Stimulated activated effector memory CD8-positive, alpha-beta T cell treated with anti-CD3 and anti-CD28 coated beads, Interleukin-12 subunit alpha, Interleukin-12 subunit beta, amount 100 ng/mL, for 72 hours (primary cell): ENCODE data around the gene TMEM144.
"Not testable (repeated sequence)": the region's sequence is repeated elsewhere in the genome, so short reads cannot be mapped to it uniquely, and the experiment has no call there.

ENCODE experiments used
- ATAC-seq: fragments of 150-1000 bp; cut with Tn5 transposase; 2 replicates; pipeline ENCODE4 v1.10.0; 2021
- DNase-seq, 2 donors: peaks; one replicate each; pipeline ENCODE4 v3.0.0; 2021 to 2022; ENCODE audit warnings: low spot score in 2 of 2
- H3K27ac Mint-ChIP-seq: one replicate; pipeline ENCODE4 v1.8.0; 2022; ENCODE audit warnings: mild to moderate bottlenecking, mixed read lengths
- H3K36me3 Mint-ChIP-seq: one replicate; pipeline ENCODE4 v1.8.0; 2022; ENCODE audit warnings: mild to moderate bottlenecking, mixed read lengths
- H3K4me1 Mint-ChIP-seq: one replicate; pipeline ENCODE4 v1.8.0; 2022; ENCODE audit warnings: mixed read lengths
- H3K4me3 Mint-ChIP-seq: one replicate; pipeline ENCODE4 v1.8.0; 2022; ENCODE audit warnings: mild to moderate bottlenecking, mixed read lengths
- H3K9me3 Mint-ChIP-seq: one replicate; pipeline ENCODE4 v1.8.0; 2022; ENCODE audit warnings: mixed read lengths

The TMEM144 gene

DNA sequence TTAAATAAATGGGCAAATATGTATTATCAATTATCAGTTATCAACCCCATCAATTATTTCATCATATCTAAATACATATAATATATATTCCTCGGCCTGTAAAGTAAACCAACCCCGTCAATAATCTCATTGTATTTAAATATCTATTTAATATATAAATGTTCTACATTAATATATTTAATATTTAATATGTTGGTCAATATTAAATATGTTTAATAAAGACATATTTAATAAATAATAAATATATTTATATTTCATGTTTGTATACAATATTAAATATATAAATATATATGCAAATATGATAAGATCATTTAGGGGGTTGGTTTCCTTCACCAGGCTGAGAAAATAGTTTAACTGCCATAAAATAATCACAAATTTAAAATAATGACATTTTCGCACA, 6.4 kb upstream of the TMEM144 start:
- no peak overlapping the region for H3K4me3 Mint-ChIP-seq
- H3K4me1 Mint-ChIP-seq, result no peaks in the 10 kb centered on the region
- H3K27ac Mint-ChIP-seq, result no peak overlapping the region
- H3K9me3 Mint-ChIP-seq, result peaks cover 5% of the 10 kb centered on the region
- no peak for ATAC-seq
- no peaks in the 10 kb centered on the region for H3K36me3 Mint-ChIP-seq
- DNase-seq, result no peak

DNA sequence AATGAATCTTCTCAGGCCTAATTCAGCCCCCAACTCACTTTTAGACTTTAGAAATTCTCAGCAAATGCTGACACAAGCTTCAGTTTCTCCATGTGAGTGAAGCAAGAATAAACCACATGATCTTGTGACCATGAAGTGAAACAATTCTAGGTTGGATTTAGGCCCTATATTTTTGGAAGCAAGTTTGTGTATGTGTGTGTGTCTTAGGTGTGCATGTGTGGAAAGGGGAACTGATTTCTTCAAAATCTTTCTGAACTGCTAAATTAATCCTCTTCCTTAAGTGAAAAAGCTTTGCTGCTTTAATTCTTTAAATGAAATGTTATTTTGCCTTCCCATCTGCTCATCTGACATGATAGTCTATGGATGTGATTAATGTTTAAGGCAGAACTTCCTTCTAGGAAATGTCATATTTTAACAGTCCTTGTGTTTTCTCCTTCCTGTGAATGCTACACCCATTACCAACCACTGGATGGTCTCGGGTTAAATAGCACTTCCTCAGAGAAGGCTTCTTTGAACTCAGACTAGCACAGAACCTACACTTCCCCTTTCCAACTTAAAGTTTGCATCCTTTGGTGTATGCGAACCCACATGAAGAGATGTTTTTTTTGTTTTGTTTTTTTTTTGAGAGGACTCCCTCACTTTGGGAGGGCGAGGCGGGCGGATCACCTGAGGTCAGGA, 1.2 kb upstream of the TMEM144 start:
- H3K4me1 Mint-ChIP-seq, result peaks cover 5% of the 10 kb centered on the region
- no peaks in the 10 kb centered on the region for H3K36me3 Mint-ChIP-seq
- peaks cover 5% of the 10 kb centered on the region for H3K9me3 Mint-ChIP-seq
- H3K27ac Mint-ChIP-seq, result no peak overlapping the region
- H3K4me3 Mint-ChIP-seq, result no peak overlapping the region
- no peak for DNase-seq
- no peak for ATAC-seq

DNA sequence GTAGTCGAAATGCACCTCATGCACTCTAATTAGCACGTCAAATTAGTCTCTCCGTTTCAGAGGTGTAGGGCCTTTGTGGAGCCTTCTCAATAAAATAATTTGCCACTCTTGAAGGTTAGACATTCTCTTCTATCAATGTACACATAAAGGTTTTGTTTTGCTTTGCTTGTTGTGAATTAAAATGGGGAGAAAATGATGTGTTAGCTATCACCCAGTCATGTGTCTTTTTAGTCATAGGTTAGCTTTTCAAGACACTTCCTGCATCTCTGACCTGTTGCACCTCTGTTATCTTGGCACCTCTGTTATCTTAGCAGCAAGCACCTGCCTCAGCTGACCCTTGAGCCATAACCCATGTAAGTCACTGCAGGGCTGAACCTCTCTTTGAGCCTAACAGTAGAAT, 936 bp downstream of the TMEM144 start:
- H3K4me1 Mint-ChIP-seq, result peaks cover 5% of the 10 kb centered on the region
- DNase-seq (no peak), ATAC-seq (no peak)
- no peaks in the 10 kb centered on the region for H3K36me3 Mint-ChIP-seq
- H3K9me3 Mint-ChIP-seq, result peaks cover 2% of the 10 kb centered on the region
- H3K4me3 Mint-ChIP-seq, result no peak overlapping the region
- H3K27ac Mint-ChIP-seq, result no peak overlapping the region

DNA sequence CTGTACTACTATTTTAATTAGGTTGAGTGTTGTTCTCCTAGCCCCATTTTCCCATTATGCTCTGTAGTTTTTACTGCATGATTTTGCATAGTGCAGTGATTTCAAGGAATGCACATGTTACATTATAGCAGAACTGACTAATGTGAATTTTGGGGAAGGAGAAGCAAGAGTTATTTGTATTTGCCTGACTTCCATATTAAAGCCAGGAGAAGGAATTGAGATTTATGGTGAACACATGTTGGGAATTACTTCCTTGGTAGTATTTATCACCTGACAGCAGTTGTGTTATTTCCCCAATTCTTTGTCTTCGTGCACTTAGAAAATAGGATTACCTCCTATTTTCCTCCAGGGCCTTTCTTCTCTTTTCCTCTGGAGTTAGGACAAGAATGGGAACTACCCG, 3.2 kb downstream of the TMEM144 start:
- ATAC-seq (no peak), DNase-seq (no peak)
- Mint-ChIP-seq H3K36me3 (no peaks in the 10 kb centered on the region), H3K4me3 (no peak overlapping the region), H3K27ac (no peak overlapping the region), H3K4me1 (peaks cover 5% of the 10 kb centered on the region), H3K9me3 (no peaks in the 10 kb centered on the region)

DNA sequence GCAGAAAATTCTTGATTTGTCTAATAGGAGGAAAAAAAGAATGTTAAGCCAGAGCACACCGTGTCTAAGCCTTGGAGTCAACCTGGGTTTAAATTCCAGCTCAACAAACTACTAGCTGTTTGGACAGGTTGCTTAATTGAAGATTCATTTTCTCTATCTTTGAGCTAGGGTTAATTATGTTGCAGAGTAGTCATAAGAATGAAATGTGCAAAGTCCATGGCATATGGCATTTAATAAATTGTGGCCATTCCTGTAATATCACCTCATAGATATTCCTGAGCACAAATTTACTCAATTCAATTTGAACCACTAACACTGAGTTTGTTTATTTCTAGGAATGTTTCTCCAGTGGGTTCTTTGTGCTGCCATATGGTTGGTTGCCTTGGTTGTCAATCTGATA, 4.6 kb downstream of the TMEM144 start:
- Mint-ChIP-seq H3K27ac (no peak overlapping the region), H3K4me3 (no peak overlapping the region), H3K9me3 (no peaks in the 10 kb centered on the region), H3K36me3 (no peaks in the 10 kb centered on the region), H3K4me1 (peaks cover 5% of the 10 kb centered on the region)
- ATAC-seq (no peak), DNase-seq (no peak)

DNA sequence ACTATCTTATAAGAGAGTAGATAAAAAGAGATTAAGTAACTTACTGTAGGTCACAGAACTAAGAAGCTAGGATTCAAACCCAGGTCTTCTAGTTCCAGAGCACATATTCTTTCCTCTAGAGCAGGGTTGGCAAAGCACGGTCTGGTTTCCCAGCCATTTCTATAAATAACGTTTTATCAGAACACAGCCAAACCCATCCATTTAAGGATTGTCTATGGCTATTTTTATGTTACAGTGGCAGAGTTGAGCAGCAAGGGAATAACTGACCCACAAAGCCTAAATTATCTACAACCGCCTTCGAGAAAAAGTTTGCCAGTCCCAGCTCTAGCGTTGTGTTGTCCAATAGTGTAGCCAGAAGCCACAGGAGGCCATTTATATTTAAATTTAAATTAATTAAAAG, 7.5 kb downstream of the TMEM144 start:
- Mint-ChIP-seq H3K27ac (no peak overlapping the region), H3K4me3 (no peak overlapping the region), H3K36me3 (no peaks in the 10 kb centered on the region), H3K4me1 (no peaks in the 10 kb centered on the region), H3K9me3 (peaks cover 2% of the 10 kb centered on the region)
- DNase-seq, result no peak
- ATAC-seq, result no peak

DNA sequence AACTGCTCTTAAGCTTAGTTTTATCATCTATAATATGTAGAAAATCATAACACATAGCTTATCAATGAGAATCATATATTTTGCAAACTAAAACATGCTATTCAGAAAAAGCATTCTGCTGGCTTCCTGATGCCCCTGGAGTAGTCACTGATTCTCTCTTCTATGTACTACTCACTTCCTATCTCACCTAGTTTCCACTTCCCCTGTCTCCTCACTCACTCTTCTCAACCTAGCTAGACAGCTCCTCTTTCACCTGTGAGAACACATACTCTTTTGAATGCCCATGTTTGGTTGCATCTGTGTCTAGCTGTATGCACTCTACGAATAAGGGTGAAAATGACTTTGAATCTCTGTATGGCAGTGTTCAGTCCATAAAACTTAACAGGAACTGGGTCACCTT, 9.3 kb downstream of the TMEM144 start:
- peaks cover 2% of the 10 kb centered on the region for H3K9me3 Mint-ChIP-seq
- no peaks in the 10 kb centered on the region for H3K36me3 Mint-ChIP-seq
- H3K4me1 Mint-ChIP-seq, result no peaks in the 10 kb centered on the region
- no peak overlapping the region for H3K27ac Mint-ChIP-seq
- H3K4me3 Mint-ChIP-seq, result no peak overlapping the region
- DNase-seq, result no peak
- no peak for ATAC-seq

DNA sequence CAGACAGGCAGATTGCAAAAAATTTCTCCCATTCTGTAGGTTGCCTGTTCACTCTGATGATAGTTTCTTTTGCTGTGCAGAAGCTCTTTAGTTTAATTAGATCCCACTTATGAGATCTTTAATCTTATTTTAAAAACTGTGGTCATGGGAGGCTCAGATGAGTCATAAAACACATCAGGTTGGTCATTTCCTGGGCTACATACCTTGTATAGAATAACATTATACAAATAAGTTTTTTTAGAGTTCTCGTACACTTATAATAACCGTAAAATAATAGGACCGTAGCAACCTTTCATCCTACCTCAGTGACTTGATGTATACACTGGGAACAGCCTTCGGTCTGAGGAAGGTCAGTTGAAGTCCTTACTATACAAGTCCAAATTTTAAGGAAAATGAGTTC, 14.0 kb downstream of the TMEM144 start:
- H3K4me3 Mint-ChIP-seq, H3K9me3 Mint-ChIP-seq, ATAC-seq, H3K27ac Mint-ChIP-seq, H3K4me1 Mint-ChIP-seq, H3K36me3 Mint-ChIP-seq, DNase-seq: not testable (repeated sequence)

DNA sequence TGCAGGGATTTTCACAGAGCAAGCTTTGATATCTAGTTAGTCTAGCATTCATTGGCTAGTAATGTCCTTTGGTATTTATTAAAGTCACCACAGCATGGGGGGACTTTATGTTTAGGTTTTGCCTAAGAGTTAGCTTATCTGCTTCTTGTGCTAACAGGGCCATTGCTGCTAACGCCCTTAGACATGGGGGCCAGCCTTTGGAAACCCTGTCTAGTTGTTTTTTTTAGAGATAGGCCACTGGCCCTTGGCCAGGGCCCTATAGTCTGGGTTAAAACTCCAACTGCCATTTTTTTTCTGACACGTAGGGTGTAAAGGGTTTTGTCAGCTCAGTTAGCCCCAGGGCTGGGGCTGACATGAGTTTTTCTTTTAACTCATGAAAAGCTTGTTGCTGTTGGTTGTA, 14.7 kb downstream of the TMEM144 start:
- H3K36me3 Mint-ChIP-seq, ATAC-seq, DNase-seq, H3K4me3 Mint-ChIP-seq, H3K27ac Mint-ChIP-seq, H3K4me1 Mint-ChIP-seq, H3K9me3 Mint-ChIP-seq: not testable (repeated sequence)

DNA sequence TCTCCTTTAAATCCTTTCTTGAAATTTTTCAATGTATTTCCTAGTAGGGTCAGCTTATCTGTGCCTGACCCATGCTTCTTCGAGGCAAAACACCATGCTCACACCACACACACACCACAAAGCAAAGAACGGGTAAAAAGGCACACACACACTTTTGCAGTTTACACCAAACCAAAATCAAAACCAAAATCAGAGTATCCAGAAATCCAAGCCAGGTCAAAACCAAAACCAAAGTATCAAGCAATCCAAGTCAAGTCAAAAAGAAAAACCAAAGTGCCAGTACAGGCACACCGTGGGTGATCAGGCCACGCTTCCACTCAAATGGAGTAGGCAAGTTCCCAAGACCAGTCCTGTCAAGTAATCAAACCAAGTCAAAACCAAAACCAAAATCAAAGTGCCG, 17.6 kb downstream of the TMEM144 start:
- H3K4me1 Mint-ChIP-seq, ATAC-seq, H3K27ac Mint-ChIP-seq, H3K36me3 Mint-ChIP-seq, H3K4me3 Mint-ChIP-seq, DNase-seq, H3K9me3 Mint-ChIP-seq: not testable (repeated sequence)

DNA sequence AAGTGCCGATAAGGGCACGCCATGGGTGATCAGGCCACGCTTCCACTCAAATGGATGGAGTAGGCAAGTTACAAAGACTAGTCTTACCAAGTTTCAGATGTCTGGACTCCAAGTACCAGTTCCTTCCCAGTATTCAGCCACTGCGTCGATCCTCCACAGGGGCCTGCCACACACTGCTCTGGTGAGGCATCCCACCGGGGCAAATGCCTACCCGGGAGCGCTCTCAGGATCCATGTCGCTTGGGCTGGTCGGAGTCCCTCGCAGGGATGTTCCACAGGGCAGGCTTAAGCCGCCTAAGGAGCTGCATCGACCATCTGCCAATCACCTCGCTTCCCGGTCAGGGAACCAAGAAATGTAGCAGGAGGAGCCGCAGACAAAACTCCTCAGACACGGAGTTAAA, 18.1 kb downstream of the TMEM144 start:
- not testable (repeated sequence) for H3K27ac Mint-ChIP-seq, DNase-seq, H3K4me1 Mint-ChIP-seq, H3K9me3 Mint-ChIP-seq, ATAC-seq, H3K36me3 Mint-ChIP-seq, H3K4me3 Mint-ChIP-seq

DNA sequence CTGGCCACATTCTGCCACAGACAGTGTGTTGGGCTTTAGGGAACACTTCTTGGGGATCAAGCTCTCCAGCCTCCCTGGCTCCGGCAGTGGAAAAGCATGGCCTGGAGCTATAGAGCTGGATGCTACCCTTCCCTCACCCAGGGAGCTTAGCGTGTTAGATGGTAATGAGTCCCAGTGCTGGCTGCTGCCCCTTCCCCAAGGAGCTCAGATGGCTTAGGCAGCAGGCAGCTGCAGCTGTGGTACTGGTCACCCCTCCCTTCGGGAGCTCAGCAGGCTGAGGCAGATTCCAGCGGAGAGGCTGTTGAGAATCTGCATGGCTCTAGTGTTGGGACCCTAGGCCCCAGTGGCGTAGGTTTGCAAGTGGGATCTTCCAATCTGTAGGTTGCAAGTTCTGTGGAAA, 19.5 kb downstream of the TMEM144 start:
- Mint-ChIP-seq H3K27ac (no peak overlapping the region), H3K4me1 (no peaks in the 10 kb centered on the region), H3K36me3 (no peaks in the 10 kb centered on the region), H3K4me3 (no peak overlapping the region), H3K9me3 (no peaks in the 10 kb centered on the region)
- DNase-seq, result no peak
- ATAC-seq, result peak; percentile 11

DNA sequence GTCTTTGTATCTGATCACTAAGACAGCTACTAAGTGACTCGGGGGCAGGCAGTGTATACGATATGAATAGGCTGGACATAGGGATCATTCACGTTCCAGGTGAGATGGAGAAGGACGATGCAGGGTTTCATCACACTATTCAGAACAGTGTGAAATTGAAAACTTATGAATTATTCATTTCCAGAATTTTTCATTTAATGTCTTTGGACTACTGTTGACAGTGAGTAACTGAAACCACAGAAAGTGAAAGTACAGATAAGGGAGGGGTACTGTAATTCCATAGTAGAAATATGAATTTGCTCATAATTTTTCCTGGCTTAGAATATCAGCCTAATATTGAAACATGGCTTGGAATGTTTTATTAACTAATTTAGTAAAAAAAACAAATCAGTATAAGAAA, 24.4 kb downstream of the TMEM144 start:
- H3K36me3 Mint-ChIP-seq, result no peaks in the 10 kb centered on the region
- no peak overlapping the region for H3K4me3 Mint-ChIP-seq
- DNase-seq (no peak), ATAC-seq (no peak)
- no peak overlapping the region for H3K27ac Mint-ChIP-seq
- H3K9me3 Mint-ChIP-seq, result no peaks in the 10 kb centered on the region
- no peaks in the 10 kb centered on the region for H3K4me1 Mint-ChIP-seq

DNA sequence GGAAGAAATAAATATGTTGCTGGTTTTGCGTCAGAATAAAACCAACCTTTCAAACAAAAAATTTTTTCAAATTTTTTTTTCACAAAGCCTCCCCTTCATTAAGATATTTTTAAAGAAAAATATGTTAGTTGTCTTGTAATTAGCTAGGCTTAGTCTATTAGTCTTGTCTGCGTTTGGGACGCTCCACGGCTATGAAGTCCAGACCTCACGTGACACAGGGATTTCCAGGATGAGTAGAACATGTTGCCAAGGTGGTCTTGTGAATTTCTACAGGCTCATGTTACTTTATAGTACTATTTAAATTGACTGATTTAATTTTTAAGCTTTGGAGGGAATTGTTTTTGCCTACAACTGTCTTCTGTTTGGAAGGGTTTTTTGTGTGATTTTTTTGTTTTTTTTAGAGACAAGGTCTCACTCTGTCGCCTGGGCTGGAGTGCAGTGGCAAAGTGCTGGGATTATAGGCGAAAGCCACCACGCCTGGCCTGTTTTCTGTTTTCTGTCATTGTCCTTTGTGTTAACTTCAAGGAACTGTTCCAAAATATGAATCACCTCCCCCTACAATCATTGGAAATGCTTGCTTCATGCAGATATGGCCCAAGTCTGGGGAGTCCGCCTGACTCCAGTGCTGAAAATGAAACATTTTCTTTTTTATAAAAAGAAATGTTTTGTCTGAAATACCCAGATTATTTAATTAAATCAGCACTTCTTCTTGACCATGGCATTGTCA, 26.2 kb downstream of the TMEM144 start:
- no peaks in the 10 kb centered on the region for H3K9me3 Mint-ChIP-seq
- ATAC-seq (no peak), DNase-seq (no peak)
- H3K4me1 Mint-ChIP-seq, result no peaks in the 10 kb centered on the region
- H3K4me3 Mint-ChIP-seq, result no peak overlapping the region
- no peak overlapping the region for H3K27ac Mint-ChIP-seq
- no peaks in the 10 kb centered on the region for H3K36me3 Mint-ChIP-seq

DNA sequence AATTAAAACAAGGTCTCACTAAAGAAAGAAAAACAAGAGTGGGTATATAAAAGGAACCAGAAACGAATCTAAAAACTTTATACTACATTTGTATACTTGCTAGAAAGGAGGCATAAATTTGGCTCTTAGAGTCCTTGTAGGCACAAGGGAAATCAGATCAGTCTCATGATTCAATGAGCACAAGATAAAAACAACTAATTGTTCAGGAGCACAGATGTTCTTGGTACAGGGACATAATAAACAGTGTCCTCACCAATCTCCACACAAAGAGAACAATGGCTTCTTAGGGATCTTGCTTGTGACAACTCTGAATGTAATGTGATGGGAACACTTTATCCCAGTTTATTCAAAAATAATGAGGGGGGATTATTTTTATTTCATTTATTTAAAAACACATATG, 28.3 kb downstream of the TMEM144 start:
- ATAC-seq (no peak), DNase-seq (no peak)
- Mint-ChIP-seq H3K27ac (no peak overlapping the region), H3K4me1 (no peaks in the 10 kb centered on the region), H3K36me3 (no peaks in the 10 kb centered on the region), H3K9me3 (no peaks in the 10 kb centered on the region), H3K4me3 (no peak overlapping the region)

DNA sequence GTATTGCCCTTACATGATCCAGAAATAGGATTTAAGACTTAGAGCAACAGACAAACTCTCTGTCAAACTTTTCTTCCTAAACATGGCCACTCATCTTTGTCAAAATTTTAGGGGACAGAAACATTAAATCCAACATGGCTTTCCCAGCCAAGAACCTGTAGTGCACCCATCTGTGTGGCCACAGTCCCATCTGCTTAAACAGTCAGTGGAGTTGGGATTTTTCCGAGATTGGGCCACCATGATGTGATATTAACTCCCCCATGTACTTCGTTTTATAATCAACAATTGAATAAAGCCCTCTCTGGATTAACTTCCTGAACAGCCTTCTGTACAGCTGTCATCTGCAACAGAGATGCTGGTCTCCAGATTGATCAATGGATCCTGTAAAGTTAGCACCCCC, 28.9 kb downstream of the TMEM144 start:
- no peak for DNase-seq
- Mint-ChIP-seq H3K36me3 (no peaks in the 10 kb centered on the region), H3K27ac (no peak overlapping the region), H3K4me3 (no peak overlapping the region), H3K9me3 (no peaks in the 10 kb centered on the region), H3K4me1 (no peaks in the 10 kb centered on the region)
- no peak for ATAC-seq
